NCI-H146 (cell line): ENCODE data around the gene TRANK1.
A peak's percentile ranks its signal among the peaks of the same experiment; 100 is the strongest.
"Not testable (repeated sequence)": the region's sequence is repeated elsewhere in the genome, so short reads cannot be mapped to it uniquely, and the experiment has no call there.

Source experiments
- DNase-seq: peaks from one replicate; lab custom pipeline; 2025; lab: John Stamatoyannopoulos, UW

TRANK1 gene

DNA sequence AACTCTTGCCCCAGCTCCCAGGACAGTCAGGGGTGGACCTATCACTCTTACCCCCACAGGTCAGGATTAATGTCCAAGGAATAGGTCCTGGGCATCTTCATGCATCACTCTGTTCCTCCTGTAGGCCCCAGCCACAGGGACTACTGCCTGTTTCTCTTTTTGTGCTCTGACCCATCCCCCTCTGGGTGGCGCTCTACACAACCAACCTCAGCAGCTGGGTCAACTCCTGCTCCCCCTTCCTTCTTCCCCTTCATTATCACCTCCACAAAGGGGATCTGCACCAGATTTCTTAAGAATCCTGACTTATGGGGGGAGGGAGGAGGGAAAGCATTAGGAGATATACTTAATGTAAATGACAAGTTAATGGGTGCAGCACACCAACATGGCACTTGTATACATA, 12.2 kb upstream of the TRANK1 start:
- no peak for DNase-seq

DNA sequence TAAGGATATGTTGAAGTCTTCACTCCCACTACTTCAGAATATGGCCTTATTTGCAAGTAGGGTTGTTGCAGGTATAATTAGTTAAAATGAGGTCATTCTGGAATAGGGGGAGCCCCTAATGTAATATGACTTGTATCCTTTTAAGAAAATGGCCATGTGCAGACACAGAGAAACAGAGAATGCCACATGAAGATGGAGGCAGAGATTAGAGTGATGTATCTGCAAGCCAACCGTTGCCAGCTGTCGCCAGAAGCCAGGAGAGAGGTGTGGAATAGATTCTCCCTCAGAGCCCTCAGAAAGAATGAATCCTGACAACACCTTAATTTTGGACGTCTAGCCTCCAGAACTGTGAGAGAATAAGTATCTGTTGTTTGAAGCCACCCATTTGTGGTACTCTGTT, 11.3 kb upstream of the TRANK1 start:
- DNase-seq, result no peak

DNA sequence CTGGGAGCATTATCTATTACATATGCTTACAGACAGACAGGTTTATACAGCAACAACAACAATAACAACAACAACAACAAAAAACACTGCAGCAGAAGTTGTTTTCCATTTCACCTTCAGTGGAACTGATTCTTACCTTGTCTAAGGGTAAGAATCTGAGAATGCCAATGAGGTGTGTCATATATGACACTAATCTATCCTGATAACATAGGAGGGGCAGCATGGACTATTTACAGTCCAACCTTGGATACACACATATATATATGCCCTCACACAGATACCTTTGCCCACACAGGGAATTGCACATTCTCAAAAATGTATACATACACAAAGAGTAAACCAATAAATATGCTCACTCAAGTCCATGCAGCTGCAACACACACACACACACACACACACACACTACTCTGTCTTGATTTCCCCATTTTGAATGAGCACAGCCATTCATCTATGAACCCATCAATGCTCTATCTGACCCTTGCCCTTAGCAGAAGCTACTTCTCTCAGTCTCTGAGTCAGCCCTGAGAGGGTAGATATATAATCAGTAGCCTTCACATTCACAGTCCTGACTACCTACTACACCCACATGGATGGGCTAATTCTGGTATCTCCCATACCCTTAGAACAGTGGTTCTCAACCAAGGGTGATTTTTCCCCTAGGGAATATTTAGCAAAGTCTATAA, 9.7 kb upstream of the TRANK1 start:
- DNase-seq, result no peak

DNA sequence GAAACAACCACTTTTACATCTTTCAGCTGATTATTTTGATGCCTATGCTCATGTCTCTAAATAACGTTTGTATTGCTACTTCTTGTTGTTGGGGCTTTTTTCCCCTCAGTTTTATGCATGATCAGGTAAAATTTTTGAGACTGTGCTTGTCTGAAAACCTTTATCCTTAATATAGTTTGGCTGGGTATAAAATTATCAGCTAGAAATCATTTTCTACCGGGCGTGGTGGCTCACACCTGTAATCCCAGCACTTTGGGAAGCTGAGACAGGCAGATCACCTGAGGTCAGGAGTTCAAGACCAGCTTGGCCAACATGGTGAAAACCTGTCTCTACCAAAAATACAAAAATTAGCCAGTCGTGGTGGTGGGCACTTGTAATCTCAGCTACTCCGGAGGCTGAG, 3.0 kb upstream of the TRANK1 start:
- DNase-seq, result not testable (repeated sequence)

DNA sequence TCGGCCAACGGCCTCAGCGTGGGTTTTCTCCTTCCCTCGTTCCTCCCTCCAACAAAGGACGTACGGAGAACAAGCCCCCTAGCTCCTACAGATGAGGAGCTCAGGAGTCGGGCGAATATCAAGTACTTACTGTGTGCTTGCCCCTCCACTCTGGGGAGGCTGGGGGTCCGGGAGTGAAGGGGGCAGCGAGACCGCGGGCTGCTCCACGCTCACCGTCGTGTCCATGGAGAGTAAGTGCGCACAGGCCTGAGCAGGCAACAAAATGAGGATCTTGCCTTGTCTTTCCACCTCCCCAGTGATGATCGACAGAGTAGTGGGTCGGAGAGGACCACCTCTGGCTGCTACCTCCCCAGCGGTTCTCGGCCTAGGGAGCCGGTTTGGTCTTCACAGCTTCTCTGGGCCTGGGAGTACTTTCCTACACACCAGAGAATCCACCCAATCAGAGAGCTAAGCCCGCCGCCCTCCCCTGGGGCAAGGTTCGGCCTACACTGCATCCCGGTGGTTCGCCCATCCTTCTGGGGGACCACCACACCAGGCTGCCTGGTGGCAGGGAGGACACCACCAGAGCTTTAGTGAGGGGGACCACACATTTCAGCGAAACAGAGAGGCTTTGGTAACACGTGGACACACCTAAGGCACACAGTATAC, 603 bp upstream of the TRANK1 start:
- no peak for DNase-seq

DNA sequence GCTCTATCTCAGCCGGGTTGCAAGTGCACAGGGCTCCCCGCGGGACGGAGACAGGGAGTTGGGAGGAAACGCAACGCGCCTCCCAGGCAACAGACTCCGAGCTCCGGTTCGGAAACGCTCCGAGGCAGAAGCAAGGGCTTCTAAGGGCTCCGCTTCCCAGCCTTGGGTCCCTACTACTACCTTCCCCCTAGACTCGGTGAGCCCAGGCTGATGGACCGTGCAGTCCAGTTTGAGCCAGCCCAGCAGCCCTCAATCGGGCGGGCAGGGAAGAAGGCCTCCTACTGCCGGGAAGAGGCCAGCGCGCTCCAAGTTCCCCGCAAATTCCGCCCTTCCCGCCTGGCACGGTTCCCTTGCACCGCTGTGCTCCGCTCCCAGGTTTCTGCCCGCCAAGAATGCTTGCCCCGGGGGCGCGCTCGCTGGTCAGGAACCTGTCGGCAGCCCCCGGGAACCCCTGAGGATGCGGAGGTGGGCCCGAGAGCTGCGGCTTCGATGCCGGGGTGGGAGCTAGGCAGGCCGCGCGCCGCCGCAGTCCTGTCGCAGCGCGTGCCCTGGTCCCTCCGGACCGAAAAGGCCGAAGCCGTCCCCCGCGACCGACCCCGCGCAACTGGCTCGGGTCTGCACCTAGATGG, 728 bp downstream of the TRANK1 start:
- peak; percentile 54 for DNase-seq

DNA sequence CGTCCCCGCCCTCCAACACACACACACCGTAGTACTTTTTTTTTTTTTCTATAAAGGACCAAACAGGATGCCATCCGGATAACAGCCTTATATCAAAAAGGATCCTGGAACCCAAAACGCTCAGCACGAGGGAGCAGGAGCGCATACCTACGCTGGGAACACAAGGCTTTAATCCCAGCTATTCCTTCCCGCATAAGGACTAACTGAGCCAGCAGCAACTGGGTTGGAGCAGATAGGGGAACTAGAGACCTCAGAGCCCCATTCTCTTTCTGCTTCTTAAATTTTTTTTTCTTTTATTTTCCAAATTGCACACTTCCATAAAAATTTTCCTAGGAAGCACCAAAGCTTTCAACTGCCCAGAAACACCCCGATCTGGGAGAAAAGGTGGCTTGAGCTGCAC, 1.3 kb downstream of the TRANK1 start:
- no peak for DNase-seq

DNA sequence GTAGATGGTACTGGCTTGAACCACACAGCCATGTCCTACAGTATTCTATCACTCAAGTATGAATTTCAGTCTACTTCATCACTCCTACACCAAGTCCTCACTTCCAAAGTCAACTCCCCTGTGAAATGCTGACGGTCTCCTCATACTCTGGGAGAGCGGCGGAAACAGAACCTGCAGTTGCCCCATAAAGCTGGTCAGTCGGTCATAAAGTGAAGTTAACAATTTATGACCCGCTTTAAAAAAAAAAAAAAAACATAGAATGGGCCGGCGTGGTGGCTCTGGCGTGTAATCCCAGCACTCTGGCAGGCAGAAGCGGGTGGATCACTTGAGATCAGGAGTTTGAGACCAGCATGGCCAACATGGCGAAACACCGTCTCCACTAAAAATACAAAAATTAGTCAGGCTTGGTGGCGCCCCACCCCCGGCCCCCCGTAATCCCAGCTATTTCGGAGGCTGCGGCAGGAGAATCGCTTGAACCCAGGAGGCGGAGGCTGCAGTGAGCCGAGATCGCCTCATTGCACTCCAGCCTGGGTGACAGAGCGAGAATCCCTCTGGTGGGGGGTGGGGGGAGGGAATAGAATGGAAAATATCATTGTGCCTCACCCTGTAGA, 2.1 kb downstream of the TRANK1 start:
- DNase-seq, result no peak

DNA sequence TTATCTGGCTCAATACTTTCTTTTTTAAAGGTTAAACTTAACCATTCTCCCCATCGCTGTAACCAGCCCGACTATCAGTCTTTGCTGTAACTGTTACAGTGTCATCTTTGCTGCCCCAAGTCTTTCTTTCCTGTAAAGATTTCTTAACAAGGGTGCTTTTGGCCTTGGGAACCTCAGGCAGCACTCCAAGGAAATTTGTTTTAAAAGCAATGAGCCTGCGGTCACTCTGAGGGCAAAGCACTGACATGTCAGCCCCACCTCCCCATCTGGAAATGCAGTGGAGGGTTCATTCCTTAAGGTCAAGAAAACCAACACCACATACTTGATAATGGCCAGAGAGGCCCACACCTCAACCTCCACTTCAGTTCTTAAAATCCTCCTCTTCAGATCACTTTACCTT, 3.2 kb downstream of the TRANK1 start:
- DNase-seq, result no peak

DNA sequence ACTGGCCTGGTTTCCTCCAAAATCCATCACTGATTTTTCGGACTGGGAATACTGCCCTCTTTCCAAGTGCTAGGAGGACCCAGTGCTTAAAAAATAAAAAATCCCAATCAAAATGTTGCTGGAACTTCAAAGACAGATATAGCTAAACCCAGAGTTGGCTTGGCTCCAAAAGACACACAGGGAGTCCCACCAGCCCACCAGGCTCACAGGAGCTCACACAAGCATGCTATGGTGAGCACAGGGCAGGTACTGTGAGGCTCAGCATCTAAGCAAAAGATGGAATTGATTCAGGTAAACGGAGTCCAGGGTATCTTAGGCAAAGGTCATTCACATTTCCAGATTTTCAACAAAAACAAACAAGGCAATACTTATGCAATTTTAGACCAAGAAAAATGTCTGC, 3.7 kb downstream of the TRANK1 start:
- DNase-seq, result no peak

DNA sequence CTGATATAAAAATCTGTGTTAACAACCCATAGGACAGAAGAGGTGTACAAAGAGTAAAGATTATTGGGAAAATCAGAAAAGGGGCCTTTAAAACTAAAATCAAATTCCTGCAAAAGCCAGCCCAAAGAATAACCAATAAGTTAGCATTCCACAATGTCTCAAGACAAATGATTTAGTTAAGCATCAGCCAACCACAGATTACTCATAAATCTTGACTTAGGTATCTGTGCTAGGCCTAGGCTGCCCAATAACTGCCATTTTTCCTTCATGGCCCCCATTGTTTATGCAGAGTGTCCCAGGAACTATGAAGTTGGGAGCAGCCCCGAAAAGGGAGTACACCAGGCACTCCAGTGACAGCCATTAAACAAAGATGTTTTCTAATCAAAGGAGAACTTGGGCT, 7.4 kb downstream of the TRANK1 start:
- DNase-seq, result no peak

DNA sequence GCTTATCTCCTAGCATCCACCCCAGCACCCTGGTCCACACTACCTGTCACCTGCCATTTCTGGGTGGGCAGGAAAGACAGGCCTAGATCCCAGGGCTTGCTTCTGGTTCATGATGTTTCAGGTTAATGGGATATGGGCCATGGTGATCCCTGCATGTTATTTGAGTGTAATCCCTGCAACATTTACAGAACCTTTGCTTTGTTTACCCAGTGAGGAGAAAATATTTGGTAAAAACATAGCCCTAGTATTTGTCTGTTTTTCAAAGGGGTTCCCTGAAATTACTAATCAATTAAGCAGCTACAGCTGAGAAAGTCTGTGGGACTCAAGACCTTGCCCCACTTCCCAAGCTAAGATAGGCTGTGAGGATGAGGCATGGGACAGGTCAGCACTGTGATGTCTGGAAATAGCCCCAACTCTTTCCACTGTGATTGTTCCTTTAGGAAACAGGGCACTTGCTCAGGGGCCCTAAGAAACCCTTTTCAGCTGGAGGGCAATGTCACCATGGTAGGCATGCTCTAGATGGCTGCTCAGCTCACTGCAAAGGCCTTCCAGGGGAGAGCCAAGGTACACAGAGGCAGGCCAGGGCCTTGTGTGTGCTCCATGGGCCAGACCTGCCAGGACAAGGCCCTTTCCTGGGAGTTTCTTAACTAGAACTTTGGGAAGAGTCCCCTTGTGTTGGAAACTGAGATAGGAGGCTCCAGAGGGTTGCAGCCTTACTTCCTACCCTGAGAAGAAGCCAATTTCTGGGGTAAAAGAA, 11.1 kb downstream of the TRANK1 start:
- DNase-seq, result no peak

DNA sequence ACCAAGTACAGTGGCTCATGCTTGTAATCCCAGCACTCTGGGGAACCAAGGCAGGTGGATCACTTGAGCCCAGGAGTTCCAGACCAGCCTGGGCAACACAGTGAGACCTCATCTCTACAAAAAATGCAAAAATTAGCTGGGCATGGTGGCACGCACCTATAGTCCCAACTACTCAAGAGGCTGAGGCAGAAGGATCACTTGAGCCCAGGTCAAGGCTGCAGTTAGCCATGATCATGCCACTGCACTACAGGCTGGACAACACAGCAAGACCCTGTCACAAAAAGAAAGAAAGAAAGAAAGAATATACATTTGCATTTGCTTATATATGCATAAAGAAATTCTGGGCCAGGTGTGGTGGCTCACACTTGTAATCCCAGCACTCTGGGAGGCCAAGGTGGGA, 13.4 kb downstream of the TRANK1 start:
- not testable (repeated sequence) for DNase-seq

DNA sequence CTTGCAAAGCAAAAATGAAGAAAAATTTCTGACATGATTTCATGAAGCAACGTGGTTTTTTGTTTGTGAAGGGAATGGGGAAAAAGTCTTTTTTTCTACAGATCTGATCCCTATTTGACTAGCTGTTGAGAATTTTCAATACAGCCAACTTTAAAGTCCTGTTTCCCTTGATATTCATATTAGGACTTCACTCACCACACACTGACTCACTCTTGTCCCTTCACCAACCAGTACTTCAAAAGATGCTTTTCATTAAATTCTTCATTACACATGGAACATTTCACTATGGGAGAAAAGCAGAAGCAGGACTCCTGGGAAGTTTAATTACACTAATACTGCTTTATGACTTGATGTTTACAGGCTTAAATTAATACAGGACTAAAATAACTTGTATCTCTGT, 16.6 kb downstream of the TRANK1 start:
- no peak for DNase-seq

DNA sequence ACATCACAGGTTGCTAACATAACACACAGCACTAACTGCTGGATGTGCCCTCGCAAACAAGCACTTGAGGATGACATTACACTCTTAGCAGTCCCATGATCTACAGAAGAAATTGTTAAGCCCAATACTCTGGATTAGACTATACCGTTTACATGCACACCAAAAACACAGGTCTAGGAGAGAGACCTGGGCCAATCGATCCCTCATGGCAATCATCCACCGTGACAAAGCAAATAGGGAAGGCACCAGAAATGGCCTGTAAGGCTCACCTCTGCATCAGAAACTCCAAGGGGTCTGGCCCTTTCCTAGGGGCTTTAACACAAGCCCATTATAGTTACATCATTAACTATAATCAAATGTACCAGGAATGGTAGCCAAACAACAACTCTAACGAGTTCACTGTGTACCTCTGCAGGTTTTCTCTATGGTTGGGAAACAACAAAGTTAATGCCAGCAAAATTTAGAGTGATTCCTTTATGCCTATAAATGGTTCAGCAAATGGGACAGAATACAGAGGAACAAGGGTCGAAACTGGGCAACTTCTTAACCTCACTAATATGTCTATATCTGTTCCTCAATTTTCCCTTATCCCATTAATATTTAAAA, 18.5 kb downstream of the TRANK1 start:
- DNase-seq, result no peak

DNA sequence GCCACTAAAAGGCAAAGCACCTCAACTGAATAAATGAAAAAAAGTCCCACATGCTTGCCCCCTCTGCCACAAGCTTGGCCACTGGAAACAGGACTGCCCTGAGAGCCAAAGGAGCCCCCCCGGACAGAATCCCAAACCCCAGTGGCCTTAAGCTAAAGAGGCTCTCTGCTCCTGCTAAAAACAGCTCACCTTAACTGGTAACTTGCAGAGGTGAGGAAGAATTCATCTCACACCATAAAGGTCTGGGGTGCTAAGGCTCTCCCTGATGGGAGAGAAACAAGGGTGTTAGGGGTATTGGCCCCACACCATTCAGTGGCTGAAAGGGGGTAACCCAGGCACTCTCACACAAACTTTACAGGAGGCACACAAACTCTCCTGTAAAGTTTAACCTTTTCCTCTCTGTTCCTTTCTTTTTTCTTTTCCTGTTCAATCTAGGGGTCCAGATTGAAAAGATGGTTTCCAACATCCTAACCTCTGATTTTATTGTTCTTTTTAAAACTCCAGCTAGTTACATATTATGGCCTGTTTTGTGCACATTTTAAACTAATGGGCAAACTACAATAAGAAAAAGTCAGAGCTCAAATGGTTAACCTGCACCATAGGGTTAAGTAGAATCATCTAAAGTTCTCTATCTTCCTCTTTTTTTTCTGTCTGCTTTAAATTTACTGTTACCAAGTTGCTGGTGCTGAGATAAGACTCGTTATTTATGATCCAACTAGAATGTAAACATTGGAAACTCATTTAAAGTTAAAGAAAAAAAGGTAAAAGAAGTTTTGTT, 19.9 kb downstream of the TRANK1 start:
- no peak for DNase-seq

DNA sequence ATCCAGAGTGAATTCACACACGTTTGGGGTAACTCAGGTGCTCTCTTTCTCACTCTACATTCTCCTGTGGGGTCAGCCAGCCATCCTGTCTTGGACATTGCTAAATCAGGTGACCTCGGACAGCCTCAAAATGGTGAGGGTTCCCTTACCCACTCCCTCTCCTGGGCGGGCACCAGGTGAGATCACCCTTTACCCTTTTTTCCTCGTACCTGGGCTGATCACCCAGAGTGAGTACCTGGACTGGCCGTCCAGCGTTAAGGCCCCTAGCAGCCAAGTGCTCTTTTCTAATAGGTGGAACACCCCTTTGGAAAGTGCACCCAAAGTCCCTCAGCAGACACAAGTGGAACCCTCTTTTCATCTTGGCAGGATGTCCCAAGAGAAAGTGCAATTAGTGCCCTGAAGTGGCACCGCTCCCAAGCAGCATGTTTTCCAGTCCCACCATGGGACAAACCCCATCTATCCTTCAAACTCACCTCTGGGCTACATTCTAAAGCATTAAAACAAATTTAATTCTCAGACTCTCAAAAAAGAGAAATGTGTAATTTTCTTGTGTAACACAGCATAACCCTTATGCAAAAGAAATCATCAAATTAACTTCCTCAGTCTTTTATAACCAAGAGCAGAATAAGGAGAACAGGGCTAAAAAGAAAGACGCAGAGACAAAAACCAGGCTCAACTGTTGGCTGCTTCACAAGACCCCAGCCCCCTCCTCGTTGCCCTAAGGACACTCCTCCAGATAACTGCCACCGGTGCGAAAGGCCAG, 20.7 kb downstream of the TRANK1 start:
- no peak for DNase-seq

DNA sequence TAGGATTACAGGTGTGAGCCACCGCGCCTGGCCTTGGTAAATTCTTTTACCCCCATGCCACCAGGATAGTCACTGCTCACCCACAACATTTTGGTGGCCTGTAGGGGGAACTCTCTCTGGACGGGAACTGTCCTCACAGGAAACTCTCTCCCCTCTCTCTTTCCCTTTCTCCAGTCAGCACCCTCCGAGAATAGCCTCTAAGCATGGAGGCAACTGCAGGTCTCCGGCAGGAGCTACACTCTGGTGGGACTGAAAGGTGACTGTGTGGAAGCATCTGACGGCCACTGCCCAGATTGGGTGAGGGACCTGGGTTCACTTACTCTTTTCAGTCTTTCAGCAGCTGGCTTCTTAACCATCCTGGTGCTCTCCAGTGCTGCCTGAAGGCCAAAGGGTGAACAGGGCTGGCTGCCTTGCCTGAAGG, 21.3 kb downstream of the TRANK1 start:
- DNase-seq, result no peak

DNA sequence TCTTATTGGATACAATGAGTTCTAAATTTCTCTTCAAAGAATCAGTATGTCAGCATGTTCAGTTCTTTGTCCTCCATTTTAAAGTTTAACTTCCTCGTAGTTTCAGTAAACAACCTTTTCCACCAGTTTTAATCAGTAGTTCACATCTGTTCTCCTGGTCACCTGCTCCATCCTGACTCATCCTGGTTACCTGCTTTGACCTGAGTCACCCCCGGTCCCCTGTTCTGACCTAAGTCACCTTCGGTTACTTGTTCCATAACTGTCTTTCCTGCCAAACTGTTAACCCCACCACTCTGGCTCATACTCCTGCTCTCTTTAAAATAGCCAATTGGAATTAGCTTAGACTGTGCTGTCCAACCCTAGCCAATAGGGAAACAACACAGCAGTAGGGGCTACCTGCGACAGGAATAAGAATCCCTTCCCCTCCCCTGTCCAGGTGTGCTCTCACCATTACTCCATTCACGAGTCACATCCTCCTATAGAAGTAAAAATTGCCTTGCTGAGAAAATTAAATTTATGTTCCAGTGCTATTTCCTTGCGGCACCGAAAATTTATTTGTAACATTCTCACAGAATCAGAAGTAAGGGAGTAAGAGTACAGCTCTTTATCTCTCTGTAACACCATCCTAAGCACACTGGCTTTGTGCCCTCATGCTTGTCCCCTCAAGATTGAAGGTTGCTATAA, 23.8 kb downstream of the TRANK1 start:
- no peak for DNase-seq
